ENCODE data around the gene REM2.
"Not testable (repeated sequence)": the region's sequence is repeated elsewhere in the genome, so short reads cannot be mapped to it uniquely, and the experiment has no call there.

Gene REM2

GRCh38 chr14:22898302-22899090, 15.5 kb downstream of the REM2 start:
- no peak for DNase-seq

GRCh38 chr14:22900081-22900799, 17.2 kb downstream of the REM2 start:
- DNase-seq = no peak

GRCh38 chr14:22901799-22902198, 18.8 kb downstream of the REM2 start:
- no peak for DNase-seq

GRCh38 chr14:22903742-22904087, 20.7 kb downstream of the REM2 start:
- DNase-seq = no peak

- no peak for DNase-seq
Measured at GRCh38 chr14:22905627-22906026, 22.6 kb downstream of the REM2 start.

- DNase-seq = no peak
Measured at GRCh38 chr14:22906073-22906472, 23.1 kb downstream of the REM2 start.

- DNase-seq = no peak
Measured at GRCh38 chr14:22907429-22907828, 24.4 kb downstream of the REM2 start.

- no peak for DNase-seq
Measured at GRCh38 chr14:22908601-22909000, 25.6 kb downstream of the REM2 start.

- no peak for DNase-seq
Measured at GRCh38 chr14:22910916-22911315, 27.9 kb downstream of the REM2 start.

GRCh38 chr14:22914836-22915235, 31.8 kb downstream of the REM2 start:
- not testable (repeated sequence) for DNase-seq

- DNase-seq = no peak
Measured at GRCh38 chr14:22915886-22916521, 33.0 kb downstream of the REM2 start.

- DNase-seq = peak; percentile 99
Measured at GRCh38 chr14:22918804-22919600, 36.0 kb downstream of the REM2 start, which contains the start of gene RBM23. Gene RBM23 (minus strand): TSS chr14:22919149.

GRCh38 chr14:22919601-22919921, 36.5 kb downstream of the REM2 start:
- no peak for DNase-seq

- no peak for DNase-seq
Measured at GRCh38 chr14:22920697-22921096, 37.7 kb downstream of the REM2 start.

- no peak for DNase-seq
Measured at GRCh38 chr14:22922294-22922693, 39.3 kb downstream of the REM2 start.

- no peak for DNase-seq
Measured at GRCh38 chr14:22923746-22924145, 40.7 kb downstream of the REM2 start.

- no peak for DNase-seq
Measured at GRCh38 chr14:22925513-22925912, 42.5 kb downstream of the REM2 start.

- DNase-seq = no peak
Measured at GRCh38 chr14:22926316-22926715, 43.3 kb downstream of the REM2 start.

- DNase-seq = no peak
Measured at GRCh38 chr14:22928237-22929103, 45.4 kb downstream of the REM2 start.

GRCh38 chr14:22929104-22929960, 46.3 kb downstream of the REM2 start, which contains the start of gene PRMT5:
Gene PRMT5 (minus strand): TSS chr14:22929376. CDS start chr14:22929361, 15 bp downstream.
- peak; percentile 97 for DNase-seq

GRCh38 chr14:22929961-22930364, 46.9 kb downstream of the REM2 start:
- no peak for DNase-seq
